Karpas-422 (cell line): ENCODE measurements around the gene CRELD2. TPM values are rescaled to one million over a fixed set of nuclear protein-coding genes. Genes with fewer than 3 reads are reported as not detected.

Experiments
- DNase-seq: peaks from one replicate; pipeline ENCODE4 v3.0.0-alpha.2; 2015
- H2AFZ ChIP-seq: fragments of 200-600 bp; sonication (generic); 2 replicates; pipeline ENCODE4 v1.6.1; 2014; ENCODE audit warnings: antibody characterized with exemption, low read length, mixed read lengths
- H3K27ac ChIP-seq: fragments of 200-600 bp; sonication (generic); 2 replicates; pipeline ENCODE4 v1.5.1; 2014; ENCODE audit warnings: mild to moderate bottlenecking, low read length, moderate library complexity
- H3K27me3 ChIP-seq: fragments of 200-600 bp; sonication (generic); 2 replicates; pipeline ENCODE4 v1.6.1; 2014; ENCODE audit warnings: low read length, mixed read lengths
- H3K36me3 ChIP-seq: fragments of 200-600 bp; sonication (generic); 2 replicates; pipeline ENCODE4 v1.6.1; 2014; ENCODE audit warnings: low read length, mixed read lengths; ENCODE audit not compliant: insufficient read depth
- H3K4me1 ChIP-seq: fragments of 200-600 bp; sonication (generic); 2 replicates; pipeline ENCODE4 v1.6.1; 2014; ENCODE audit warnings: mild to moderate bottlenecking, low read length, mixed read lengths
- H3K4me2 ChIP-seq: fragments of 200-600 bp; sonication (generic); 2 replicates; pipeline ENCODE4 v1.6.1; 2014; ENCODE audit warnings: low read length, low read depth, mild to moderate bottlenecking; ENCODE audit not compliant: poor library complexity, severe bottlenecking
- H3K4me3 ChIP-seq: fragments of 200-600 bp; sonication (generic); 2 replicates; pipeline ENCODE4 v1.5.1; 2014; ENCODE audit warnings: mild to moderate bottlenecking, antibody characterized with exemption, low read length, mixed read lengths
- H3K79me2 ChIP-seq: fragments of 200-600 bp; sonication (generic); 2 replicates; pipeline ENCODE4 v1.6.1; 2014; ENCODE audit warnings: mild to moderate bottlenecking, low read length, mixed read lengths
- H3K9ac ChIP-seq: fragments of 200-600 bp; sonication (generic); 2 replicates; pipeline ENCODE4 v1.6.0; 2014; ENCODE audit warnings: low read length
- H3K9me2 ChIP-seq: fragments of 200-600 bp; sonication (generic), shearing (Covaris generic); replicated peaks from 2 replicates; pipeline ENCODE4 v1.6.0; 2014; ENCODE audit warnings: mild to moderate bottlenecking, low read length, moderate library complexity; ENCODE audit not compliant: insufficient read depth
- H3K9me3 ChIP-seq: fragments of 300-700, 200-600 bp; sonication (generic); 2 replicates; pipeline ENCODE4 v1.6.1; 2014; ENCODE audit warnings: low read length, mixed read lengths
- H4K20me1 ChIP-seq: fragments of 200-600 bp; sonication (generic); 2 replicates; pipeline ENCODE4 v1.6.1; 2014; ENCODE audit warnings: mild to moderate bottlenecking, antibody characterized with exemption, low read length, low read depth; ENCODE audit not compliant: insufficient read depth
- total RNA-seq: library from RNA; depleted of rRNA; stranded (reverse); fragments of >200 nt; shearing (Covaris generic); gene quantifications from 2 replicates; pipeline ENCODE4 v1.2.3, GENCODE V29; 2014; ENCODE audit warnings: low replicate concordance

The CRELD2 gene
- total RNA-seq, 1 experiment from 2014 or later = 12.7 TPM

DNA sequence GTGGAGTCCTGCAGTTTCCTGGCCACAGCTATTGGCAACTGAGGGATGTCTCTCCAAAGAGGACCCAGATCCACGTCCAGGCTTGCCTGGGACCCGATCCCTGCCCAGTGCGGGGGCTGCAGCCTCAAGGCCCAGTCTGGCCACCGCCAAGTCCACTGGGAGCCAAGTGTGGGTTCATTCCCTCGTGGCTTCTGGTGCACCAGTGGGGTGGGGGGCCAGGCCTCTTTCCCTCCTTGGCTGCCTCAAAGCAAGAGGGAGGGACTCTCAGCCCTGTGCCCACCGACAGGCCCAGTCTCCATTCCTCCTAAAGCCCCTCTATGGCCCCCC, 28.8 kb downstream of the CRELD2 start:
- Histone ChIP-seq H3K4me1 (peaks cover 8% of the 10 kb centered on the region), H3K9me2 (no peaks in the 10 kb centered on the region), H2AFZ (no peak overlapping the region), H3K4me2 (no peak overlapping the region), H4K20me1 (0 out of 2 replicates have a peak, but pooled peaks cover 2% of the 10 kb centered on the region), H3K27ac (no peak overlapping the region), H3K9ac (no peak overlapping the region), H3K9me3 (no peaks in the 10 kb centered on the region; the same call in 1 of the 2 replicates), H3K4me3 (no peak overlapping the region), H3K27me3 (no peaks in the 10 kb centered on the region), H3K79me2 (no peaks in the 10 kb centered on the region), H3K36me3 (no peaks in the 10 kb centered on the region)
- DNase-seq = no peak

DNA sequence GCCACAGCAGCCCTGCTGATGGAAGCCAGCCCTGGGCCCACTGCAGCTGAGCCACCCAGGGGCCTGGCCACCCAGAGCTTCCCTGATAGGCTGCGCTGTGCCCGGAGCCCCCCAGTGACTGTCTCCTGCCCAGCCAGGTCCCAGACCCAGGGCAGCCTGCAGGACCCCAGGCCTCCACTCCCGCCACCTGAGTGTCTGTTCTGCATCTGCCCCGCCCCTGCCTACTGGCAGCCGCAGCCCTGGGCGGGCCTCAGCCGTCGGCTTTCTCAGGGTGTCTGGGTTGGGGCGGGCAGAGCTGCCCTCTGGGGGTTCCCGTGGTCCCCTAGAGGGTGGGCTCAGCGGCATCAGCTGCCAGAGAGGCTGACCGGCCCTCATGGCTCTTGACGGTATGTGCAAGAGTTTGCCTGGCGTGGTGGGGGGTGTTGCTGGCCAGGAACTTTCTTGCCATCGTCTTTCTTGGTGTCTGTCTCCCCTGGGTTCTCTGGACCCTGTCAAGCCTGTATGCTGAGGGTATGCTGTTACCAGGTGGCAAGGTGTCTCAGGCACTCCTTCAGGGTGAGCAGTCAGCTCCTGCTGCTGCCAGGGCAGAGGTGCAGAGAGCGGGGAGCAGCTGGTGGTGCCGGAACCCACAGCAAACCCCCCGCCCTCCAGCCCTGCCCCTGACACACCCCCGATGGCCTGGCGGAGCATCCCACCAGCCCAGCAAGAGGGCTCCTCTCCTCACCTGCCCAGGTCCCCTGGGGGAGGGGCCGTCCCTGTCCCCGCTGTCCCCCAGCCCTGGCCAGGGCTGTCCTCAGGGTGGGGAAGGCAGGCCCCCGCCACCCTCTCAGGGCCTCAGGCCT, 29.9 kb downstream of the CRELD2 start:
- no peaks in the 10 kb centered on the region for H3K9me2 ChIP-seq
- DNase-seq = no peak
- no peaks in the 10 kb centered on the region for H3K27me3 ChIP-seq
- H3K4me2 ChIP-seq = no peak overlapping the region
- H4K20me1 ChIP-seq = 0 out of 2 replicates have a peak, but pooled peaks cover 2% of the 10 kb centered on the region
- H3K27ac ChIP-seq = no peak overlapping the region
- H3K79me2 ChIP-seq = no peaks in the 10 kb centered on the region
- peaks cover 8% of the 10 kb centered on the region for H3K4me1 ChIP-seq
- no peak overlapping the region for H3K4me3 ChIP-seq
- H3K9me3 ChIP-seq = no peaks in the 10 kb centered on the region
- H3K36me3 ChIP-seq = no peaks in the 10 kb centered on the region
- no peak overlapping the region for H3K9ac ChIP-seq
- no peak overlapping the region for H2AFZ ChIP-seq

GRCh38 chr22:49948958-49949913, 30.8 kb downstream of the CRELD2 start:
- no peak overlapping the region for H3K4me2 ChIP-seq

DNA sequence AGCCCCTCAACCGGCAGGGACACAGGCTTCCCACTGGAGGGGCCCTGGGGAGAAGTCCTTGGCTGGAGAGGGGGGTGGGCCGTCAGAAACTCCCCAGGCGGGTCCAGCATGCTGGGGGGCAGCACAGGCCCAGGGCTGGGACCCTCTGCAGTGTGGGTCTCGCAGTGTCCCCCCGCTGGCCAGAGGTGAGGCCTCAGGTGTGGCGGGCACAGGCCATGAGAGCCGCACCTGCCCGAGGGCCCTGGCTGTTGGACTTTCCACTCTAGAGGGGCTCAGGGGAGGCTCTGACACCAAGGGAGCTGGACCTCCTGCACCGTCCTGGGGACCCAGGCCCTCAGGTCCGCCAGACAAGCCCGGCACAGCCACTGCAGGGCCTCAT, 31.5 kb downstream of the CRELD2 start:
- no peaks in the 10 kb centered on the region for H3K27me3 ChIP-seq
- H3K36me3 ChIP-seq = no peaks in the 10 kb centered on the region
- H3K79me2 ChIP-seq = no peaks in the 10 kb centered on the region
- H3K4me1 ChIP-seq = peaks cover 8% of the 10 kb centered on the region
- H4K20me1 ChIP-seq = 0 out of 2 replicates have a peak, but pooled peaks cover 2% of the 10 kb centered on the region
- no peak overlapping the region for H3K9ac ChIP-seq
- no peak for DNase-seq
- H3K9me2 ChIP-seq = no peaks in the 10 kb centered on the region
- no peaks in the 10 kb centered on the region for H3K9me3 ChIP-seq
- H2AFZ ChIP-seq = no peak overlapping the region
- no peak overlapping the region for H3K4me3 ChIP-seq
- no peak overlapping the region for H3K4me2 ChIP-seq
- no peak overlapping the region for H3K27ac ChIP-seq

More at GRCh38 chr22:49948958-49949913, 30.8 kb downstream of the CRELD2 start:
- DNase-seq = no peak
- H3K9me3 ChIP-seq = no peaks in the 10 kb centered on the region
- no peaks in the 10 kb centered on the region for H3K79me2 ChIP-seq
- no peaks in the 10 kb centered on the region for H3K9me2 ChIP-seq
- no peak overlapping the region for H2AFZ ChIP-seq
- H4K20me1 ChIP-seq = 0 out of 2 replicates have a peak, but pooled peaks cover 2% of the 10 kb centered on the region
- H3K27ac ChIP-seq = no peak overlapping the region
- peaks cover 8% of the 10 kb centered on the region for H3K4me1 ChIP-seq
- no peak overlapping the region for H3K4me3 ChIP-seq
- H3K27me3 ChIP-seq = no peaks in the 10 kb centered on the region
- H3K9ac ChIP-seq = no peak overlapping the region
- H3K36me3 ChIP-seq = no peaks in the 10 kb centered on the region

GRCh38 chr22:49950396-49950994, 32.1 kb downstream of the CRELD2 start:
- Histone ChIP-seq H3K4me1 (peaks cover 8% of the 10 kb centered on the region), H3K9ac (no peak overlapping the region), H3K27me3 (no peaks in the 10 kb centered on the region), H3K27ac (no peak overlapping the region), H3K9me3 (no peaks in the 10 kb centered on the region), H3K4me3 (no peak overlapping the region), H2AFZ (no peak overlapping the region), H3K36me3 (no peaks in the 10 kb centered on the region), H3K4me2 (no peak overlapping the region), H3K79me2 (no peaks in the 10 kb centered on the region), H4K20me1 (0 out of 2 replicates have a peak, but pooled peaks cover 2% of the 10 kb centered on the region), H3K9me2 (no peaks in the 10 kb centered on the region)
- DNase-seq = no peak

- Histone ChIP-seq H3K9me3 (no peaks in the 10 kb centered on the region), H3K4me1 (peaks cover 8% of the 10 kb centered on the region), H3K9me2 (no peaks in the 10 kb centered on the region), H3K27ac (no peak overlapping the region), H3K36me3 (no peaks in the 10 kb centered on the region), H3K4me2 (no peak overlapping the region), H2AFZ (no peak overlapping the region), H4K20me1 (0 out of 2 replicates have a peak, but pooled peaks cover 2% of the 10 kb centered on the region), H3K4me3 (no peak overlapping the region), H3K79me2 (no peaks in the 10 kb centered on the region), H3K9ac (no peak overlapping the region), H3K27me3 (no peaks in the 10 kb centered on the region)
- no peak for DNase-seq
Measured at GRCh38 chr22:49951000-49951677, 32.7 kb downstream of the CRELD2 start.

GRCh38 chr22:49951678-49951985, 33.2 kb downstream of the CRELD2 start:
- Histone ChIP-seq H3K9me3 (no peaks in the 10 kb centered on the region), H3K36me3 (no peaks in the 10 kb centered on the region), H3K9ac (no peak overlapping the region), H3K4me1 (peaks cover 8% of the 10 kb centered on the region), H3K4me2 (no peak overlapping the region), H3K9me2 (no peaks in the 10 kb centered on the region), H4K20me1 (0 out of 2 replicates have a peak, but pooled peaks cover 2% of the 10 kb centered on the region), H3K79me2 (no peaks in the 10 kb centered on the region), H3K27ac (no peak overlapping the region), H2AFZ (no peak overlapping the region), H3K4me3 (no peak overlapping the region), H3K27me3 (no peaks in the 10 kb centered on the region)
- no peak for DNase-seq
